DMS79 (cell line): ENCODE results near the gene ATXN10.
"Not testable (repeated sequence)": the region's sequence is repeated elsewhere in the genome, so short reads cannot be mapped to it uniquely, and the experiment has no call there.

Source experiments
- DNase-seq: peaks from one replicate; lab custom pipeline; 2025; lab: John Stamatoyannopoulos, UW

The ATXN10 gene

DNA sequence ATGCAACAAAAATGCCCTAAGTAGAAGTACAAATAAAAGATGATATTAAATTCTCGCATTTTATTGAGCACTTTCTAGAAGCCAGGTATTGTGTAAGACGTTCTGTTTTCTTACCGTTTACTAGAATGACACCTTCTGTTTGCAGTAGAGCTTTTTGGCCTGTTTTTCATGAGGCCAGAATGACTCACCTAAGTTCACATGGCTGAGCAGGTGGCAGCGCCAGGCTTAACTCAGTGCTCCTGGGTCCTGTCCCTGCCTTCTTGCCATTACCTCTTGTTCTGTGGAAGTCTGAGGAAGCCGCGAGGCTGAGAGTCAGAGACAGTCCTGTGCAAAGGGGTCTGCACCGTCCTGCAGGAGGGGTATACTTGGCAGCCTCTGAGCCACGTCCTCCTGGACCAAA lies 113.8 kb downstream of the ATXN10 start:
- no peak for DNase-seq

DNA sequence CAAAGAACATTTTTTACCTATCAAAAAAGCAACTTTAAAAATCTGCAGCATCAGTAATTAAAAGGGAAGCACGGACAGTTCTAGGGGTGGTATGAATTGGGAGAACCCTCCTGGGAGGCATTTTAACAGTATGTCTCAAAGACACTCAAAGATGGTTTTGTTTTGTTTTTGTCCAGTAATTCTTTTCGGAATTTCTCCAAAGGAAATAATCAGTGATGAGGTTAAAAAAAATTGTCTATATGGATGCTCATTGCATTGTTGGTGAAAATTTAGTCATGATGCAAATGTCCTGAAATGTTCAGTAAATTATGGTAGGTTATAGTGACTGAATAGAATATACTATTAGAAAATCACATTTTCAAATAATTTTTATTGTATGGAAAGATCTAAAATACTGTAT lies 115.1 kb downstream of the ATXN10 start:
- no peak for DNase-seq

DNA sequence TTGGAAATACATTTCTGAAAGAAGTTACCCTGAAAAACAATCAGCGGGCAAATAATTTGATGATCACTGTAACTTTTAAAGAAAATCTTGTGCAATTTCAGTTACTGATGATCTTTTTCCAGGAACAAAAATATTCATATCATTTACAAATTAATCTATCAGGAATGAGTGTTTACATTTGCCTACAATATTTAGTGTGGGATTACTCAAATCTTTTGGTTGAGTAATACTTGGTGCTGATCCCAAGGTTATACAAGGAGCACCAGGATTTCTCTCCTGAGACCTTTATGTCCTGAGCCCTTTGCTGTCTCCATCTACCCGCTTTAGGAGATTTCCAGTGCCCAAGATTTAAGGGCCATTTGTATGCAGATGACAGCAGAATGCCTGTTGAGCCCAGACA lies 116.1 kb downstream of the ATXN10 start:
- no peak for DNase-seq

DNA sequence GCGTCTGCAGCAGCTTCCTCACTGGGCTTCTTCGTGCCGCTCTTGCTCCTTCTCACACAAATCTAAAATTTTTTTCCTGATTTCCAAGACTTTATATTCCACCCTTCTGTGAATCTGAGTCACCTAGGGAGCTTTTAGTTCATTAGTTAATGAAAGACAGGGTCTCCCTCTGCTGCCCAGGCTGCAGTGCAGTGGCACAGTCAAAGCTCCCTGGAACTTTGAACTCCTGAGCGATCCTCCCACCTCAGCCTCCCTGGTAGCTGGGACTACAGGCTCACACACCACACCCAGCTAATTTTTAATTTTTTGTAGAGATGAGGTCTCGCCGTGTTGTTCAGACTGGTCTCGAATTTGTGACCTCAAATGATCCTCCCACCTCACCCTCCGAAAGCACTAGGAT lies 116.9 kb downstream of the ATXN10 start:
- no peak for DNase-seq

DNA sequence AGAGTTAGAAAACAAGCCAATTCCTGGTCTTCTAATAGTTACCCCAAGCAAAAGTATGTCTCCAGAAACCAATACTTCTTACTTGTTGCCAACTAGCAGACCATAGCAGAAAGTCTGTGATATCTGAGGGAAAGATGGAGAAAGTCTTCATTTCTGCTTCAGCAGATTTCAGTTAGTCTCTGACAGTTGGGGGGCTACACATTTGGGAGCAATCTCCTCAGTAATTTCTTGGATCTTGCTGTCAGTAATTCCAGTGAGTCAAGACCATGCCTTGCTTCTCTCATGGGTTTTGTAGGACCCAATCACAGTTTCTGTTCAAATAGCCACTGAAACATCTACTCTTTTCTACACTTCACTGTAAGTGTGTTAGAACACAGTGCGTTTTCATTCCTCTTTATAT lies 118.8 kb downstream of the ATXN10 start:
- no peak for DNase-seq

DNA sequence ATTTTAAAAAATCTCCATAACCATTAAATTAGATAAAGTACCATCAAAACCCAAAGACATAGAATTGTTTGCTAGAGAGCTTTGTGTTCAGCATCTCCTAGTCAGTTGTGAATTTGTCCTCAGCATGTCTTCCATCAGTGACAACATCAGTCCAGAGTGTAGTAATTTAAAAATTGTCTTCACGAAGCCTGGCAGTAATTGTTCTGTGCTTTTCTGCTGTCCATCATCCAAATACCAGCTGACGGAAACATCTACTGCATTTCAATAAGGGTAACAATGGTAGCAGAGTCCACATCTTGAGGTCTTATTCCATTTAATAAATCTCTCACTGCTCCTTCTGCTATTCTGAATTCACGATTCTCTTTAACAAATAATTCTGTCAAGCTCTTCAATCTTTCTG lies 121.5 kb downstream of the ATXN10 start:
- DNase-seq, result no peak

DNA sequence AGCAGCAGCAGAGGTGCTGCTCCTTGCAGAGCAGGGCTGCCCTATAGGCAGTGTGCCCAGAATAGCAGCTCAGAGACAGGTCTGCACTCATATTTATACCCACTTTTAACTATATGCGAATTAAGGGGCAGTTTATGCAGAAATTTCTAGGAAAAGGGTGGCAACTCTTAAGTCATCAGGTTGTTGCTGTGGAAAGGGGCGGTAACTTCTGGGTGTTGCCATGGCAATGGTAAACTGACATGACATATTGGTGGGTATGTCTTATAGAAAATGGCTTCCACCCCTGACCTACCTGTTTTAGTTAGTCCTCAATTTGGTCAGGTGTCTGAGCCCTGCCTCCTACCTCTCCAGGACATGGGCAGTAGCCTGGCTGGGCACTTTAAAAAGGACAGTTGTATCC lies 122.3 kb downstream of the ATXN10 start:
- DNase-seq, result no peak

DNA sequence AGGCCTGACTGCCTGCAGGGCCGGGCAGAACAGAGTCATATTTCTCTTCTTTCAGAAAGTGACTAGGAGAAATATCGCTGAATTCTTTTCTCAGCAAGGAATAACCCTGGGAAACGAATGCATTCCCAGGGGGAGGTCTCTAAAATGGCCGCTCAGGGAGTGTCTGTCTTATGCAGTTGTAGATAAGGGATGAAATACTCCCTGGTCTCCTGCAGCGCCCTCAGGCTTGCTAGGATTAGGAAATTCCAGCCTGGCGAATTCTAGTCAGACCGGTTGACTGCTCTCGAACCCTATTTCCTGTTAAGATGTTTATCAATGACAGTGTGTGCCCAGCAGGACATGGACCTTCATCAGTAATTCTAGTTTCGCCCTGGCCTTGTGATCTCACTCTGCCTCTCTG lies 124.4 kb downstream of the ATXN10 start:
- DNase-seq, result not testable (repeated sequence)

DNA sequence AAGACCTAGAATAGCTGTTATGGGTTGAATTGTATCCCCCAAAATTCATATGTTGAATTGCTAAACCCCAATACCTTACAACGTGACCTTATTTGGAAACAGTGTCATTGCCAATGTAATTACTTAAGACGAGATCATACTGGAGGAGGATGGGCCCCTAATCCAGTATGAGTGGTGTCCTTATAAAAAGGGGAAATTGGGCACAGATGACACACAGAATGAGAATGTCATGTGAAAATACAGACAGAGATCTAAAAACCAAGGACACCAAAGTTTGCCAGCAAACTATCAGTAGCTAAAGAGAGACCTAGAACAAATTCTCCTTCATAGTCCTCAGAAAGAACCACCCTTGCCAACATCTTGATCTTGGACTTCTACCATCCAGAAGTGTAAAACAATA lies 127.7 kb downstream of the ATXN10 start:
- DNase-seq, result no peak

DNA sequence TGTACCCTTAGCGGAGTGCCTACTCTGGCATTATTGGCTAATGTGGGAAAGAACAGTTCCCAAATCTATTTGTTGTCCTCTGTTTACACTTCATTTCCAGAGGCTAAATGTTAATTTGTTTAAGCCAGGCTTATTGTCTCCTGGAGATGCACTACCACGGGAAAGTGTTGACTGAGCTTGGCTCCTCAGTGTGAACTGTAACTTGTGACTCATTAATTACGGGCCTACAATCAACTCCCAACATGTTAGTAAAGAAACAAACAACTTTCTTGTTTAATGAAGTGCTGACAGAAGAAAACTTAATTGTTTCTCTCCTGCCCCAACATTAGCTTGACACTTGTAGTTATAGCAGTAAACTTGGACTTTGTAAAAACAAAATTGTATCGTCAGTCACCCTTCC lies 130.4 kb downstream of the ATXN10 start:
- no peak for DNase-seq

DNA sequence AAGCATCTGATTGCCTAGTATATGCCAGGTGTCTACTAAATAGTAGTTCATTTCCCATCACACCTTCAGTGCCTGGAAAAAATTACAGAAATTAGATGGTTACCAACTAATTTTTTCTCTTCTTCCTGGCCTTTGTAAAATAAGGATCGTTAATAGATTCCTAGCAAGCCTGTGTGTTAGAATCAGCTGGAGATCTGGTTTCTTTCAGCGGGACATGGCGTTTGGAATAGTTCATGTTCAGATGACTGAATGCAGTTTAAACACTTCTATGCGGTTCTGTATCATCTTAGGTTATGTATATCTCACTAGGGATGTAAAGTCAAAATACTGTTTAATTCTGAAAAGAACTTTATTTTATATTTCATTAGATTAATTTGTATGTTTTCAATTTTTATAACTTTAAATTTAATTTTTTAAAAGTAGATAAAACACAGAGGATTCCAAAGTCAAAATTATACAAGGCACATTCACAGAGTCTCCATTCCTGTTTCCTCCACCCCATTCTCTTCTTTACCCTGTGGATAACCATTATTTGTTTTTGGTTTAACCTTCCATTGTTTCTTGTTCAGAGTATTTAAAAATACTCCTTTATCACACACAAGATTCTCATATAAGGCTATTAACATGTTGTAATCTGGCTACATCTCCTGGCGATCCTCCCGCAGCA lies 132.8 kb downstream of the ATXN10 start:
- DNase-seq, result no peak

DNA sequence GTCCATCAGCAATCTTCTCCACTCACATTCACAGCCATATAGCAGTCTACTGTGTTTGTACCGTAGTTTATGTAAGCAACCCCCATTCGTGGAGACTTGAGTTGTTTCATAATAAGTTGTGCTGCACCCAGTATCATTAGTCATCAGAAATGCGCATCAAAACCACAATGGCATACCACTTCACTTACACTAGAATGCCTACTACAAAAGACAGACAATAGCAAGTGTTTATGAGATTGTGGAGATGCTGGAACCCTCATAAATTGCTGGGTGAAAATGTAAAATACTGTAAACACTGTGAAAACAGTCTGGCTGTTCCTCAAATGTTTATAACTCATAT lies 133.3 kb downstream of the ATXN10 start:
- no peak for DNase-seq

DNA sequence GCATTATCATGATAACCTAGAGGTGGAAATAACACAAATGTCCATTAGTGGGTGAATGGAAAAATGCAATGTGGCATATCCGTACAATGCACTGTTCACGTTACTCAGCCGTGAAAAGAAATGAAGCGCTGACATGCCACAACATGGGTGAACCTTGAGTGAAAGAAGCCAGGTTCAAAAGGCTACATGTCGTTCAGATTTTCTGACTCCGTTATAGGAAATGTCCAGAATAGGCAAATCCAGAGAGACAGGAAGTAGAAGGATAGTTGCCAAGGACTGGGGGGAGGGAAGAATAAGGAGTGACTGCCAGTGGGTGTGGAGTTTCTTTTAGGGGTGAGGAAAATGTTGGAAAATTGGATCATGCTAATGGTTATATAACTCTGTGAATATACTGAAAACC lies 133.8 kb downstream of the ATXN10 start:
- DNase-seq, result no peak

DNA sequence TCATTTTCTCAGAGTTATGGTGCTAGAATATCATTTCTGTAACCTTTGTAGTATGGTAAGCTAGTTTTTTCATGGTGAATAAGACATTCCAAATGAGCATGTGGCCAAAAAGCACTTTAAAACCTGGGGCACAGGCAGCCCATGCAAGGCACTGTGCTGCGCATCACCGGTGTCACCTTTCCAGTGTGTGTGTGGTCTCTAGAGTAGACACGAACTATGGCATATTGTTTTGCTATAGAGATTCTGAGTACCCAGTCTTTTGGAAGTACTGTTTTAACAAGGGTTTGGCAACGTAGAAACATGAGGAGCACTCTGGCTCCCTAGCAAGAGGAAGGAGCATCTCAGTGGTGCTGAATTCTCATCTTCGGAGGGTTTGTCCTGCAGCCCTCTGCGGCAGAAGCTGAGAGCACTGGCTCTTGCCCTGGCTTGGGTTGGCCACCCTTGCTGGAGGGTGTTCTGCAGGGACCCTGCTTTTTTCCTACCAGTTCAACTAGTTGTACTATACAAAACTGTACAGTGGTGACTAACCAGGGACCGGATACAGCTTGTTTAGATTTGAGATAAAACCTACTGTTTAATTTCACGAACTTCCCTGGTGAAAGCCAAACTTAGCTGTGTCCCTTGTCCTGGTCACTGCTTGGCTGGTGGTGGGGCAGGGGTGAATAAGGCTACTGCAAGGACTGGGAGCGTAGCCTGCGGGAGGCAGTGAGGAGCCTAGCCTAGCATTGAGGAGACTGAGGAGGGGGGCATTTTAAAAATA lies 135.7 kb downstream of the ATXN10 start:
- no peak for DNase-seq

DNA sequence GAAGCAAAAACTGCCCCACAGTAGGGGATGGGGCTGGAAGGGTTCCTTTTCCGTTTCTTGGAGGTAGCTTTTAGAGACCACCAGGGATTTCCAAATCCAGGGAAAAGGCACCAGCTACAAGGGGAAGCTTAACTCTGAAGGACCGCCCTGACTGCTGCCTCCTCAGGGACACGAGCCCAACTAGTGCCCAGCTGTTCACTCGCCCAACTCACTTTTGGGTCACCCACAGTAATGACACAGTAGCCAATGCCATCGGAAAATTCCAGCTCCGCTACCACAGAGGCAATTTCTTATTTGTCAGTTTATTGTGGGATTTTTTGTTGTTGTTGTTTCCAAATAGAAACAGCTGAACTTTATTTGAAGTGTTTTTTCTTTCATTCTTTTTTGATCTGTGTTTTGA lies 141.3 kb downstream of the ATXN10 start:
- DNase-seq, result no peak

DNA sequence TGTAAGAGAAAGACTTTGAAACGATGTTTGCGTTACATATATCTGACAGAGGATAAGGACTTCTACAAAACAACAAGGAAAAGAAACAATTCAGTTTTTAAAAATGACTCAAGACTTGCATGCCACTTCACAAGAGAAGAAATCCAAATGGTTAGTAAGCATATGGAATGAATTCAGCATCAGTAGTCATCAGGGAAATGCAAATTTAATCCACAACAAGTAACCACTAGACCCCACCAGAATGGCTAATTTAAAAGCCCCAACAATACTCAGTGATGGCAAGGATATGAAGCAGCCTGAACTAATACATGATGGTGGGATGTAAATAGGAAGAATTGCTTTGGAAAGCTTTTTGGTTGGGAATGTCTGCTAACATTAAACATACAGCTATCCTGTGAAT lies 142.6 kb downstream of the ATXN10 start:
- DNase-seq, result no peak

DNA sequence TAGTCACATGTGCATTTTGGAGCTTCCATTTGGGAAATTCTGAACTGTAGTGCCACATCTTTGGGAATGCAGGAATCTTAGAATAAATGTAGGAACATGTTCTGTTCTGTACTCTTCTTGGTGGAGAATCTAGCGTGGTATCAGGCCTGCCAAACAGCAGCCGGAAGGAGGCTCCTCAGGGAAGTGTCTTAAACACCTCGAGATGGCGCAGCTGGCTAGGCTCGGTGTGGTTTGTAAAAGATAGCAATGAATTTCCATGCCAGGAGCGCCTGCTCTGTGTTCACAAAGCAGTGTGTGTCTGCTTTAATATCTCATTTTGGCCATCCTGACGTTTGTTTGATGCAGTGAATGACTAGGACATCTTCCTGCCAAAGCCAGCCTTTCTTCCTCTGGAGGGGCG lies 145.1 kb downstream of the ATXN10 start:
- no peak for DNase-seq

DNA sequence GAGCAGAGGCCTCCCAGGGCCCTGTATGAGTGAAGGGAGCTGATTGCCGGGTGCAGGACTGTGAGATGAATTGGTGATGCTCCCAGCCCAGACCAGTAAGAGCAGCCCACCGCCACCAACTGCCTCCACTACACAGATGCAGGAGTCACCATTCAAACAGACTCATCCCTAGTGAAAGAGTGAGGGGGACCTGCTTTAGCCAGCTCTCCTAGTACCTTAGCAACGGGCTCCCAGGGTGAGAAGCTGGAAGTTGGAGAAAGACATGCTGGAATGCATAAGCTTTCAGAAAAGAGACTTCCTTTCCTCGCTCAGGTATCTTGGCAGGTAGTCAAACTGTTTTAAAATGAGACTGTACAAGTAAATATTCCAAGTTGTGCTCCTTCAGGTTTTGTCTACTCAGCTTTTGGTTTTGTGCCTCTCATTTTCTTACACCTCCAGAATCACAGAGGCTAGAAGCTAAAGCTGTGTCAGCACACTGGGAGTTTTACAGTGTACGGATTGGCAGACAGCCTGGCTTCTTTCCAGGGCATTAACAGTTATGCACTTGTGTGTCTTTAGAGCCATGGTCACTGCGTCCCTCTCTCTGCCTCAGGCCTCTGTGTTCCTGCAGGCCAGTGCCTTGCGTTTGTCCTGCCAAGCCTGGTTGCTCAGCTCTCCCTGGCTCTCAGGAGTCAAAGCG lies 146.2 kb downstream of the ATXN10 start:
- peak; percentile 33 for DNase-seq

DNA sequence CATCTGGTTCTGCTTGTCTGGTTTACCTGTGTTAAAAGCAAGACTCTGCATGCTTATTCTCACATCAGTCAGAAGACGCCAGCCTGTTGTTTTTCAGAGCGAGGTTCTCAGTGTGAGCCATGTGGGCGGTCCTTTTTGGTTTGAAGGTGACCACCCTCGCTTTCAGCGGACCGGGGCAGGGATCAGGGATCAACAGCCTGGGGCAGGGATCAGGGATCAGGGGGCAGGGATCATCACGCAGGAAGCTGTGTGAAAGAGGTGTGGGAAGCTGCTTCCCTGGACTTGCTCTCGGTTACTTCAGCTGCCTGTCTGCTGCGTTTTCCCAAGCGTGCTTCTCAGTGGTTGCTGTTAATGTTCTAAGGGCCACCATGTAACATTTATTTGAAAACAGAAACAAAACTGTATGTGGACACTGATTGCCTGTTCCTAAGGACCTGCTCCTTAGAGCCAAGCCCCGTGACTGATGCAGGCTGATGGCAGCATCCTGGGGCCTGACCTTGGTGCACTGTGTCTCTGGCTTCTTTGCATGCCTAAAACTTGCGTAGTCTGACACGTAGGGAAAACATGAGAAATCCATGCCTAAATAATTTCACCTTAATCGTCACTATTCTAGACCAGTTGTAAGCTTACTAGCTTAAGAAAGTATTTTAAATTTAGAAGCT lies 146.9 kb downstream of the ATXN10 start:
- DNase-seq, result no peak

DNA sequence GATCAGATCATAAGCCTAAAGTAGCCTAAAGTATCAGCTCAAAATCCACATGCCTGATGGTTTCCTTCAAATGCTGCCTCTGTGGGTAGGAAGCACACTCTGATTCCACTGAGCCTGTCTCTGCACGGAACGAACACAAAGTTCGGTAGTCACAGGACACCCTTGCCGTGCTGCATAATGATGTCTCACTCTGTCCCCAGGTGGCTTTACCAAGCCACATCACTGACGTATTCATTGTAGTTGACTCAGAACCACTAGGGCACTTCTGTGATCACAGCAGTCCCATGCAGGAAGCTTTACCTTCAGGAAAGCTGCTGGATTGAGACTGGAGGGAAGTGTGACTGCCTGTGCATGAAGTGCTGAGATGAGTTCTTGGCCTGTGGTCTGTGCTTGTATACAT lies 147.7 kb downstream of the ATXN10 start:
- DNase-seq, result no peak

DNA sequence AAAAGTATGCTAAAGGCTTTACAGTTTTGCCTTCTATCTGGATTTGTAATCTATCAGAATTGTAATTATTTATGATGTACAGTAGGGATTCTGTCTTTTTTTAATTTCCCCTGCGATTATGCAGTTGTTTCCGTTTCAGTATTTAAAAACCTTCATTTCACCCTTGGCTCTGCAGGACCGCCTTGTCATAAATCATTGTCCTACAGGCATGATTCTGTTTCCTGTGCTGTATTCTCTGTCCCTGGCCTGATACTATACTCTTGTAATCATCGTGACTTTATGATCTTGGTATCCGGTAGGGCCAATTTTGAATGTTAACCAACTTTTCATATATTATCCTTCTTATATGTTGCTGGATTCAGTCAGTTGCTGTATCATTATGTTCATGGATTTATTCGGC lies 151.7 kb downstream of the ATXN10 start:
- DNase-seq, result no peak

DNA sequence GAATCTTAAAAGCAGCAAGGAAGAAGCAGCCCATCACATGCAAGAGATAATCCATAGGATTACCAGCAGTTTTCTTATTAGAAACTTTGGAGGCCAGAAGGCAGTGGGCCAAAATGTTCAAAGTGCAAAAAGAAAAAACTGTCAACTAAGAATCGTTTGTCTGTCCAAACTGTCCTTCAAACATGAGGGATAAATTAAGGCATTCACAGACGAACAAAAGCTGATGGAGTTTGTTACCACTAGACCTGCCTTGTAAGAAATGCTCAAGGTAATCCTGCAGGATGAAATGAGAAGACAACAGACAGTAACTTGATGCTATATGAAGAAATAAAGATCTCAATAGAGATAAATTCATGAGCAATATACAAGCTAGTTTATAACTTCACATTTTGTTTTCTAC lies 154.9 kb downstream of the ATXN10 start:
- no peak for DNase-seq

DNA sequence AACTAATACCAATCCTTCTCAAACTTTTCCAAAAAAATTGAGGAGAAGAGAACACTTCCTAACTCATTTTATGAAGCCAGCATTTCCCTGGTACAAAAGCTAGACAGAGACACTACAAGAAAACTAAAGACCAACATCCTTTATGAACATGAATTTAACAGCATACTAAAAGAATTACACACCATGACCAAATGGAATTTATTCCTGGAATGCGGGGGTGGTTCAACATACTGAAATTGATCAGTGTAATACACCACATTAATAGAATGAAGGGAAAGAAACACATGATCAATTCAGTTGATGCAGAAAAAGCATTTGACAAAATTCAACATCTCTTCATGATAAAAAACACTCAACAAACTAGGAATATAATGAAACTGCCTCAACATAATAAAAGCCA lies 157.2 kb downstream of the ATXN10 start:
- DNase-seq, result no peak
